Posterior cingulate gyrus (tissue), 11 donors: ENCODE data around the gene SURF1.
A peak's percentile ranks its signal among the peaks of the same experiment; 100 is the strongest.
"Not testable (repeated sequence)": the region's sequence is repeated elsewhere in the genome, so short reads cannot be mapped to it uniquely, and the experiment has no call there.

Experiments used
- DNase-seq, 10 donors: peaks; one replicate each; pipeline versions ENCODE4 v3.0.0 to v3.0.0-alpha.2; 2020 to 2021; ENCODE audit warnings: mixed read lengths in 3 of 10
- intact Hi-C: fragments of 100-400 bp; cut with DNase I; formaldehyde crosslinking; loops from one replicate; pipeline ENCODE4 v1.15.1; 2023

The SURF1 gene

GRCh38 chr9:133356391-133357091, at the start of gene SURF1, which contains the start of gene SURF2:
Gene SURF1, minus strand, starts transcription at chr9:133356487. Its CDS starts 34 bp downstream, at chr9:133356453.
Gene SURF2, plus strand, starts transcription at chr9:133356550. Its CDS starts 43 bp downstream, at chr9:133356593.
- intact Hi-C loops = loop anchor here (5.0 to 10.0 kb wide), 2 partner anchors 58 to 121 kb away; partner anchors contain the start of genes REXO4 and SLC2A6
- DNase-seq = peak; percentile 80 to 98 (median 88)

GRCh38 chr9:133405508-133406438, 49.5 kb upstream of the SURF1 start:
- intact Hi-C loops = loop anchor here (2.0 kb wide), 1 partner anchor 81 kb away; no protein-coding TSS in a partner anchor
- DNase-seq = peak in 1 of 10 donors; percentile 51

- DNase-seq = no peak
- intact Hi-C loops = no loop called here
Measured at GRCh38 chr9:133404454-133405002, 48.2 kb upstream of the SURF1 start.

GRCh38 chr9:133403766-133404453, 47.6 kb upstream of the SURF1 start:
- DNase-seq = peak in 2 of 10 donors; percentile 41
- intact Hi-C loops = no loop called here

GRCh38 chr9:133402689-133403088, 46.4 kb upstream of the SURF1 start:
- no peak for DNase-seq
- intact Hi-C loops = no loop called here

- intact Hi-C loops = no loop called here
- no peak for DNase-seq
Measured at GRCh38 chr9:133401588-133401987, 45.3 kb upstream of the SURF1 start.

GRCh38 chr9:133400292-133400691, 44.0 kb upstream of the SURF1 start:
- no peak for DNase-seq
- intact Hi-C loops = no loop called here

GRCh38 chr9:133397895-133398294, 41.6 kb upstream of the SURF1 start:
- intact Hi-C loops = no loop called here
- peak in 1 of 10 donors; percentile 46 for DNase-seq

GRCh38 chr9:133397370-133397769, 41.1 kb upstream of the SURF1 start:
- DNase-seq = peak in 1 of 10 donors; percentile 66
- intact Hi-C loops = no loop called here

GRCh38 chr9:133396952-133397351, 40.7 kb upstream of the SURF1 start:
- intact Hi-C loops = no loop called here
- peak in 1 of 10 donors; percentile 72 for DNase-seq

- intact Hi-C loops = no loop called here
- DNase-seq = peak in 1 of 10 donors; percentile 74
Measured at GRCh38 chr9:133394687-133395271, 38.5 kb upstream of the SURF1 start.

GRCh38 chr9:133393399-133393798, 37.1 kb upstream of the SURF1 start:
- DNase-seq = no peak
- intact Hi-C loops = no loop called here

- DNase-seq, intact Hi-C loops: not testable (repeated sequence)
Measured at GRCh38 chr9:133392308-133392707, 36.0 kb upstream of the SURF1 start.

GRCh38 chr9:133391449-133391848, 35.2 kb upstream of the SURF1 start:
- intact Hi-C loops, DNase-seq: not testable (repeated sequence)

- intact Hi-C loops = no loop called here
- no peak for DNase-seq
Measured at GRCh38 chr9:133390713-133391112, 34.4 kb upstream of the SURF1 start.

- intact Hi-C loops = no loop called here
Measured at GRCh38 chr9:133389562-133389961, 33.3 kb upstream of the SURF1 start.

GRCh38 chr9:133389025-133389557, 32.8 kb upstream of the SURF1 start:
- peak in 7 of 10 donors; percentile 48 to 92 (median 74) for DNase-seq
- intact Hi-C loops = no loop called here

More at GRCh38 chr9:133389562-133389961, 33.3 kb upstream of the SURF1 start:
- peak in 1 of 10 donors; percentile 62 for DNase-seq

GRCh38 chr9:133387680-133388079, 31.4 kb upstream of the SURF1 start:
- intact Hi-C loops = no loop called here
- DNase-seq = no peak

- intact Hi-C loops = no loop called here
- DNase-seq = no peak
Measured at GRCh38 chr9:133386338-133386737, 30.1 kb upstream of the SURF1 start.
